NT2/D1 (cell line): ENCODE results near the gene NUP62CL.

Experiments
- DNase-seq: peaks from one replicate; pipeline ENCODE4 v3.0.0-alpha.2; 2011; ENCODE audit warnings: low read depth, low spot score
- H3K27me3 ChIP-seq: 2 replicates; pipeline ENCODE4 v1.6.0; 2011; ENCODE audit warnings: mild to moderate bottlenecking; ENCODE audit not compliant: insufficient read length, insufficient read depth
- H3K36me3 ChIP-seq: 2 replicates; pipeline ENCODE4 v1.6.1; 2011; ENCODE audit warnings: mild to moderate bottlenecking, low read length, mixed read lengths; ENCODE audit not compliant: insufficient read depth, insufficient read length
- H3K4me1 ChIP-seq: 2 replicates; pipeline ENCODE4 v1.5.1; 2011; ENCODE audit not compliant: insufficient read depth, insufficient read length
- H3K4me3 ChIP-seq: 2 replicates; pipeline ENCODE4 v1.5.1; 2011; ENCODE audit warnings: low read depth; ENCODE audit not compliant: insufficient read length
- H3K9ac ChIP-seq: 2 replicates; pipeline ENCODE4 v1.6.0; 2011; ENCODE audit warnings: low read depth; ENCODE audit not compliant: insufficient read length
- H3K9me3 ChIP-seq: 2 replicates; pipeline ENCODE4 v1.5.1; 2011; ENCODE audit warnings: mild to moderate bottlenecking, low read length; ENCODE audit not compliant: insufficient read depth
- SUZ12 ChIP-seq: IDR thresholded peaks from 2 replicates; pipeline ENCODE4 v1.6.1; 2011; ENCODE audit not compliant: insufficient read length, insufficient read depth; ENCODE audit errors: extremely low read depth
- YY1 ChIP-seq: IDR thresholded peaks from 2 replicates; pipeline ENCODE4 v1.6.1; 2011; ENCODE audit not compliant: insufficient read length, insufficient read depth
- ZNF274 ChIP-seq: IDR thresholded peaks from 2 replicates; pipeline ENCODE4 v1.6.1; 2011; ENCODE audit warnings: mild to moderate bottlenecking, low read depth, low read length

Gene NUP62CL

DNA sequence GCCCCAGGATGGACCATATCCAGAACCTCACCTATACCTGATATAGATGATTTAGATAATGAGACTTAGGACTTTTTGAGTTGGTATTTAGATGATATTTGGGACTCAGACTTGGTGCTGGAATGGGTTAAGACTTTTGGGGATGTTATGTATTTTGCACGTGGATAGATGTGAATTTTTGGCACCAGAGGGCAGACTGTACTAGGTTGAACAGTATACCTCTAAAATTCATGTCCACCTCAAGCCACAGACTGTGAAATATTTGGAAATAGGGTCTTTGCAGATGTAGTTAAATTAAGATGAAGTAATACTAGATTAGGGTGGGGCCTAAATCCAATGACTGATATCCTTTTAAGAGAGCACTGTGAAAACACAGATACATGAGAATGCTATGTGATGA, 103.3 kb downstream of the NUP62CL start:
- H3K4me1 ChIP-seq: no peaks in the 10 kb centered on the region
- H3K27me3 ChIP-seq: no peaks in the 10 kb centered on the region
- no peak overlapping the region for H3K4me3 ChIP-seq
- no peak for TF ChIP-seq SUZ12
- no peak for TF ChIP-seq ZNF274
- no peak for TF ChIP-seq YY1
- peaks cover 35% of the 10 kb centered on the region for H3K36me3 ChIP-seq
- no peak overlapping the region for H3K9ac ChIP-seq
- no peak for DNase-seq
- no peaks in the 10 kb centered on the region for H3K9me3 ChIP-seq

DNA sequence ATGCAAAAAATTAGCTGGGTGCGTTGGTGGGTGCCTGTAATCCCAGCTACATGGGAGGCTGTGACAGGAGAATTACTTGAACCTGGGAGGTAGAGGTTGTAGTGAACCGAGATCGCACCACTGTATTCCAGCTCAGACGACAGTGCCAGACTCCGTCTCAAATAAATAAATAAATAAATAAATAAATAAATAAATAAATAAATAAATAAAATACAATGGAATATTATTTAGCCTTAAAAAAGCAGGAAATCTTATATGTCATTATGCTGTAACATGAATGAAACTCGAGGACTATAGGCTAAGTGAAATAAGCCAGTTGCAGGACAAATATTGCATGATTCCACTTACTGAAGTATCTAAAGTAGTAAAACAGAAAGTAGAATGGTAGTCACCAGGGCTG, 130.1 kb downstream of the NUP62CL start:
- Histone ChIP-seq H3K4me1 (no peaks in the 10 kb centered on the region), H3K27me3 (no peaks in the 10 kb centered on the region), H3K36me3 (peaks cover 5% of the 10 kb centered on the region), H3K9ac (no peak overlapping the region), H3K9me3 (no peaks in the 10 kb centered on the region), H3K4me3 (no peak overlapping the region)
- DNase-seq: no peak
- no peak for TF ChIP-seq ZNF274
- TF ChIP-seq YY1: no peak
- TF ChIP-seq SUZ12: no peak
